Suprapubic skin (tissue), 4 donors: ENCODE data around the gene ABCC2. TPM values are rescaled to one million over a fixed set of nuclear protein-coding genes. Genes with fewer than 3 reads are reported as not detected.
"Not testable (repeated sequence)": the region's sequence is repeated elsewhere in the genome, so short reads cannot be mapped to it uniquely, and the experiment has no call there.

Experiments
- DNase-seq, 2 donors: peaks; one replicate each; pipeline ENCODE4 v3.0.0-alpha.2; 2019; ENCODE audit warnings: low spot score in 2 of 2
- H3K27ac ChIP-seq: fragments of 200-600 bp; sonication (generic); one replicate; pipeline ENCODE4 v1.5.1; 2019
- H3K27me3 ChIP-seq: fragments of 200-600 bp; sonication (generic); one replicate; pipeline ENCODE4 v1.5.1; 2019
- H3K36me3 ChIP-seq: fragments of 200-600 bp; sonication (generic); one replicate; pipeline ENCODE4 v1.5.1; 2019
- H3K4me1 ChIP-seq: fragments of 200-600 bp; sonication (generic); one replicate; pipeline ENCODE4 v1.5.1; 2019
- H3K4me3 ChIP-seq: fragments of 200-600 bp; sonication (generic); one replicate; pipeline ENCODE4 v1.5.1; 2019; ENCODE audit warnings: mild to moderate bottlenecking
- H3K9me3 ChIP-seq: fragments of 200-600 bp; sonication (generic); one replicate; pipeline ENCODE4 v1.5.1; 2019
- CTCF ChIP-seq, 2 donors: fragments of 200-600 bp in 1 of 2; fragments of 450-650 bp in 1 of 2; sonication (generic) in 1 of 2; IDR thresholded peaks; one replicate each; pipeline ENCODE4 v1.5.1; 2016 to 2019; ENCODE audit warnings: antibody characterized with exemption in 2 of 2, mild to moderate bottlenecking in 1 of 2, moderate library complexity in 1 of 2
- EP300 ChIP-seq: sonication (generic); formaldehyde crosslinking; IDR thresholded peaks from one replicate; pipeline ENCODE4 v1.6.1; 2017; ENCODE audit warnings: antibody characterized with exemption
- POLR2A ChIP-seq, 2 donors: fragments of 450-650 bp; IDR thresholded peaks; one replicate each; pipeline ENCODE4 v1.6.1; 2017; ENCODE audit warnings: antibody characterized with exemption in 2 of 2, mild to moderate bottlenecking in 2 of 2, moderate library complexity in 2 of 2
- POLR2AphosphoS5 ChIP-seq, 3 donors: sonication (generic); formaldehyde crosslinking; IDR thresholded peaks; one replicate each; pipeline ENCODE4 v1.6.1; 2017; ENCODE audit warnings: antibody characterized with exemption in 3 of 3
- WGBS: methylation state at CpG from one replicate; pipeline ENCODE4 v1.1.5; 2018; 5-methylcytosine and 5-hydroxymethylcytosine counted together
- total RNA-seq, 4 donors: library from RNA; depleted of rRNA; stranded (reverse); fragments of >200 nt; gene quantifications; one replicate each; pipeline ENCODE4 v1.1.0, GENCODE V29; 2016

ABCC2 gene
- total RNA-seq = 1 to 10 TPM; 1.4 to 4.4 (median 2.7) TPM

- no peak for DNase-seq
- H3K4me1 ChIP-seq = peaks cover 45% of the 10 kb centered on the region
- TF ChIP-seq POLR2A (IDR thresholded peaks at IDR 0.05) = no peak
- TF ChIP-seq CTCF (IDR thresholded peaks at IDR 0.05) = no peak
- TF ChIP-seq POLR2AphosphoS5 (IDR thresholded peaks at IDR 0.05) = no peak
- 70% methylated on average over 7 of the region's 7 CpGs for WGBS
- no peaks in the 10 kb centered on the region for H3K36me3 ChIP-seq
- no peak within 1 kb of the TSS for H3K4me3 ChIP-seq
- no peaks in the 10 kb centered on the region for H3K27me3 ChIP-seq
- peak within 1 kb of the TSS; percentile 8 for H3K27ac ChIP-seq
- H3K9me3 ChIP-seq = no peaks in the 10 kb centered on the region
Observed at GRCh38 chr10:99782447-99783286, at the start of gene ABCC2. TSS of gene ABCC2 (plus strand) at chr10:99782640. CDS start at chr10:99782845, 205 bp downstream.

- Histone ChIP-seq H3K4me3 (peak overlapping the region; percentile 73), H3K9me3 (no peaks in the 10 kb centered on the region), H3K27ac (no peak overlapping the region), H3K36me3 (peaks cover 24% of the 10 kb centered on the region), H3K4me1 (peaks cover 26% of the 10 kb centered on the region), H3K27me3 (no peaks in the 10 kb centered on the region)
- no peak for DNase-seq
- TF ChIP-seq CTCF (IDR thresholded peaks at IDR 0.05) (no peak), POLR2A (IDR thresholded peaks at IDR 0.05) (no peak), POLR2AphosphoS5 (IDR thresholded peaks at IDR 0.05) (no peak), EP300 (no peak)
- WGBS = 78% methylated on average over 8 of the region's 8 CpGs
Observed at GRCh38 chr10:99733366-99733765, 49.1 kb upstream of the ABCC2 start.

GRCh38 chr10:99734111-99734510 is 48.3 kb upstream of the ABCC2 start:
- not testable (repeated sequence) for H3K27ac ChIP-seq, H3K27me3 ChIP-seq, DNase-seq, H3K9me3 ChIP-seq
- H3K36me3 ChIP-seq = peaks cover 26% of the 10 kb centered on the region
- H3K4me3 ChIP-seq = peak overlapping the region; percentile 73
- WGBS = 96% methylated on average over 10 of the region's 10 CpGs
- H3K4me1 ChIP-seq = peaks cover 26% of the 10 kb centered on the region

GRCh38 chr10:99740260-99740659 is 42.2 kb upstream of the ABCC2 start:
- TF ChIP-seq POLR2A (IDR thresholded peaks at IDR 0.05) = no peak
- no peak for TF ChIP-seq CTCF (IDR thresholded peaks at IDR 0.05)
- no peak for TF ChIP-seq POLR2AphosphoS5 (IDR thresholded peaks at IDR 0.05)
- no peak for DNase-seq
- WGBS = 97% methylated on average over 2 of the region's 2 CpGs
- H3K27me3 ChIP-seq = no peaks in the 10 kb centered on the region
- no peak overlapping the region for H3K27ac ChIP-seq
- H3K4me1 ChIP-seq = no peaks in the 10 kb centered on the region
- H3K36me3 ChIP-seq = peaks cover 87% of the 10 kb centered on the region
- H3K9me3 ChIP-seq = no peaks in the 10 kb centered on the region
- H3K4me3 ChIP-seq = no peak overlapping the region

- no peak overlapping the region for H3K27ac ChIP-seq
- TF ChIP-seq EP300 (no peak), POLR2AphosphoS5 (IDR thresholded peaks at IDR 0.05) (no peak), CTCF (IDR thresholded peaks at IDR 0.05) (no peak), POLR2A (IDR thresholded peaks at IDR 0.05) (no peak)
- no peaks in the 10 kb centered on the region for H3K4me1 ChIP-seq
- no peaks in the 10 kb centered on the region for H3K27me3 ChIP-seq
- WGBS = 98% methylated on average over 3 of the region's 3 CpGs
- H3K9me3 ChIP-seq = no peaks in the 10 kb centered on the region
- no peak overlapping the region for H3K4me3 ChIP-seq
- peaks cover 95% of the 10 kb centered on the region for H3K36me3 ChIP-seq
- no peak for DNase-seq
Observed at GRCh38 chr10:99740933-99741559, 41.4 kb upstream of the ABCC2 start.
